ENCODE data around the gene CHI3L1.

The CHI3L1 gene

GRCh38 chr1:203167026-203167912 is 19.2 kb downstream of the CHI3L1 start:
- no peak for DNase-seq

- no peak for DNase-seq
Observed at GRCh38 chr1:203166192-203166940, 20.1 kb downstream of the CHI3L1 start.

- no peak for DNase-seq
Observed at GRCh38 chr1:203165800-203166161, 20.7 kb downstream of the CHI3L1 start.

GRCh38 chr1:203165101-203165799 is 21.3 kb downstream of the CHI3L1 start:
- no peak for DNase-seq

- DNase-seq = no peak
Observed at GRCh38 chr1:203163891-203164635, 22.4 kb downstream of the CHI3L1 start.

- no peak for DNase-seq
Observed at GRCh38 chr1:203162403-203162802, 24.1 kb downstream of the CHI3L1 start.

- no peak for DNase-seq
Observed at GRCh38 chr1:203161703-203162102, 24.8 kb downstream of the CHI3L1 start.

- no peak for DNase-seq
Observed at GRCh38 chr1:203161175-203161574, 25.3 kb downstream of the CHI3L1 start.

GRCh38 chr1:203159844-203160243 is 26.7 kb downstream of the CHI3L1 start:
- DNase-seq = no peak

GRCh38 chr1:203158960-203159665 is 27.4 kb downstream of the CHI3L1 start:
- DNase-seq = no peak

GRCh38 chr1:203158423-203158822 is 28.1 kb downstream of the CHI3L1 start:
- no peak for DNase-seq

- no peak for DNase-seq
Observed at GRCh38 chr1:203156280-203156679, 30.2 kb downstream of the CHI3L1 start.

- DNase-seq = no peak
Observed at GRCh38 chr1:203153989-203154821, 32.3 kb downstream of the CHI3L1 start.

GRCh38 chr1:203153051-203153988 is 33.2 kb downstream of the CHI3L1 start:
- no peak for DNase-seq

GRCh38 chr1:203152158-203153034 is 34.1 kb downstream of the CHI3L1 start:
- DNase-seq = no peak

GRCh38 chr1:203151362-203152157 is 34.9 kb downstream of the CHI3L1 start:
- DNase-seq = no peak

- no peak for DNase-seq
Observed at GRCh38 chr1:203150511-203151297, 35.8 kb downstream of the CHI3L1 start.
